ENCODE measurements around the gene SRRM3. TPM values are rescaled to one million over a fixed set of nuclear protein-coding genes. Genes with fewer than 3 reads are reported as not detected.

Gene SRRM3
- total and polyA plus RNA-seq, 9 of the 15 experiments (the other 6 are each of a cell fraction or from before 2014, with no cell fraction given): 0.04 to 0.91 (median 0.46) TPM; not detected in 2

GRCh38 chr7:76304888-76305375 lies 103.2 kb downstream of the SRRM3 start (continued):
- TF ChIP-seq TCF7 (IDR thresholded peaks at IDR 0.05; ENCODE audit: borderline replicate concordance) (no peak), ETS1 (conservative IDR thresholded peaks at IDR 0.05; ENCODE audit: control insufficient read depth, low read depth, low read length) (no peak), BRD4 (IDR thresholded peaks at IDR 0.05) (no peak), ZBTB11 (CRISPR knock-in tag; IDR thresholded peaks at IDR 0.05) (peak in 1 of 3 experiments; percentile 57; a peak in 1 of 6 replicates), ZNF551 (CRISPR knock-in tag; IDR thresholded peaks at IDR 0.05) (no peak), ZBTB9 (CRISPR knock-in tag; IDR thresholded peaks at IDR 0.05) (0 out of 2 replicates have a peak, but pooled peaks have one; percentile 21), LCOR (CRISPR knock-in tag; IDR thresholded peaks at IDR 0.05) (no peak)

Measured in K562 (cell line).